GM19193 (cell line): ENCODE data around the gene SLC35A3.

Source experiments
- POLR2A ChIP-seq: IDR thresholded peaks from 4 replicates; pipeline ENCODE4 v1.6.1; 2011; ENCODE audit not compliant: insufficient read depth, insufficient read length; ENCODE audit errors: extremely low read depth

SLC35A3 gene

DNA sequence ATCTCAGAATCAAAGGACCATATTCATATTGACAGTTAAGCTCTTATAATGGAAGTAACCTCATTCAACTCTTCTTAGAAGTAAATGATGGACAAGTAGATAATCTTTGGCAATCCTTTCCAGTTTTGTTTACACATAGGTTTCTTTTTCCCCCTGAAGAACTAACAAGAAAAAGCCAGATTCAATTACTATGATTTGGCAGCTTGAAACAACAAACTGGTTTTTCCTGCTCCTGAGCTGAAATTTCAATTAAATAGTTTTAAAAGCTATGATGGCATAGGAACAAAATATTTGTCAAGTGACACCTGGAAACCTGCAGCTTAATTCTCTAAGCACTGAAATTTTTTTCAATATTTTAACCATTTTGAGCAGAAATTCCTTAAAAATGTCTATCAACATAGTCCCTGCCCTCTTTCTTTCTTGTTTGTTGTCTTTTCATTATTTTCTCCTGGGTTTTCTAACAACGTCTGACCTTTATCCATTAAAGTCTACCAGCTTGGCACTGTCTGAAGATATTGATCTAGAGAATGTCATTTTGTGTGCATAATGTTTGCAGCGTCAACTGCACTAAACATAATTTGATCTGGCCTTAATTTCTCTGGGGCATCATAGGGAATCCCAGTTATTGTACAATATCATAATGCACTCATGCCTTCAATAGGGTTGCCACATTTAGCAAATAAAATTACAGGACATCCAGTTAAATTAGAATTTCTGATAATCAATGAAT is 4.0 kb upstream of the SLC35A3 start:
- no peak for TF ChIP-seq POLR2A

DNA sequence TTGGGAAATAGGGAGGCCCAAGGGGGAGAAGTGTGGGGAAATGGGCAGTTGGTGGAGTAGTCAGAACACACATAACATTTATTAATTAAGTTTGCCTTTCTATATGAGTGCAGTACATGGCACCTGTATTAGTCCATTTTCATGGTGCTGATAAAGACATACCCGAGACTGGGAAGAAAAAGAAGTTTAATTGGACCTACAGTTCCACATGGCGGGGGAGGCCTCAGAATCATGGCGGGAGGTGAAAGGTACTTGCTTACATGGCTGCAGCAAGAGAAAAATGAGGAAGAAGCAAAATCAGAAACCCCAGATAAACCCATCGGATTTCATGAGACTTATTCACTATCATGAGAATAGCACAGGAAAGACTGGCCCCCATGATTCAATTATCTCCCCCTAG is 1.6 kb upstream of the SLC35A3 start:
- no peak for TF ChIP-seq POLR2A

DNA sequence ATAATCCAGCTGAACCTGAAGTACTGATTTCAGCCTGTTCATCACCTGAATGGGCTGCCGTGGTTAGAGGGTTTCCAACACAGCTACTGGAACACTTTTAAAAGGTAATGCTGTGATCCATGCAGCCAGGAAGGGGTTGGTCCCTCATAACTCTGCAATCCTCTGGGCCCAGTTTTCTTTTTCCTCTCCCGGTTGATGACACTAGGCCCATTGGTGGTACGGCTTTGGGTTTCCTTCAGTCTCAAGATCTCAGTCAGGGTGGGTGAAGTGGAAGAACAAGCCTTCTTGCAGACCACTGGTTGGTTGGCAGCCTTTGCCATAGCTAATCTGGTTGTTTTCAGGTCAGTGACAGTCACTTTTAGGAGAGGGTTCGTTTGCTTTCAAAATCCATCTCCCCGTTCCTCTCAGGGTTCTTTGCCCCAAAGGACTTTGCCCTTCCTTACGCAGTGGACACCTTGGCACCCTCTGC is 502 bp upstream of the SLC35A3 start:
- no peak for TF ChIP-seq POLR2A

DNA sequence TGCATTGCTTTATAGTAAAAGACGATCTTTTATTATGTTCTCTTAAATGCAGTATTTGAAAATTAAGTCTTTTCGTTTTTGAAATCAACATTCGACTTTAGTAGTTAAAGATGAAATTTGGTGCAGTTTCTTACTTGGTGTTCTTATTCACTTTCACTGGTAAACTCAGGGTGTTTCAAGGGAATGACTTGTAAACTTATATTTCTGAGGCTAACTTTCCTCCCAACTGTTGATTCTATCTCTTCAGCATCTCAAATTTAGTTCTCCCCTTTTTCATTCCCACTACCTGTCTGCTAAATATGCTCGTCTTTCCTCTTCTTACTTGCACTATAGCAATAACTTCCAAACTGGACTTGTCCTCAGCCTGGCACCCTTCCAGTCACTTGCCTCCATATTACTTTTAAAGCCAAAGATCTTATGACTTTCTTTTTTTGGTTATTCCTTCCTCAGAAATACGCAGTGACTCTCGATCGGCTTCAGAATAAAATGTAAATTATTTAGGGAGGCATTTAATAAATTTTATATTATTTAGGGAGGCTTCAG is 988 bp downstream of the SLC35A3 start:
- TF ChIP-seq POLR2A: no peak

DNA sequence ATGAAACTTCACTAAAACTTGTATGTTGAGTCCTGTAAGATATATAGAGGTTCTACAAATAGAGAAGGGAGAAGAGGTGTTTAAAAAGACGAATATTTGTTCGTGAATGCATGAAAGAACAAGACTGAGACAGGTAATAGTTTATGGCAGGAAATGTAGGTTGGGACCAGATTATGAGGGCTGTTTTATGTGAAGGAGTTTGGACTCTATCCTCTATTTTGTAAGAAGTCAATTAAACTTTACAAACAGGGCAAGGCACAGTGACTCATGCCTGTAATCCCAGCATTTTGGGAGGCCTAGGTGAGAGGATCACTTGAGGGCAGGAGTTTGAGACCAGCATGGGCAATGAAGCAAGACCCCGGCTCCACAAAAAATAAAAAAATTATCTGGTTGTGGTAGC is 5.7 kb downstream of the SLC35A3 start:
- no peak for TF ChIP-seq POLR2A

DNA sequence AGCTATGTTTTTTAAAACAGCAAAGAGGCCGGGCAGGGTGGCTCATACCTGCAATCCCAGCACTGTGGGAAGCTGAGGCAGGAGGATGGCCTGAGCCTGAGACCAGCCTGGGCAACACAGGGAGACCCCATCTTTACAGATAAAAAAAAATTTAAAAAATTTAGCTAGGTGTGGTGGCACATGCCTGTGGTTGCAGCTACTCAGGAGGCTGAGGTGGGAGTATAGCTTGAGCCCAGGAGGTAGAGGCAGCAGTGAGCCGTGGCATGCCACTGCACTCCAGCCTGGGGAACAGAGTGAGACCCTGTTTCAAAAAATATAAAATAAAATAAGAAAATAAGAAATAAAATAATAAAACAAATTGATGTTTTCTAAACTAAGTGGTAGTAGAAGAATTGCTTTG is 8.4 kb downstream of the SLC35A3 start:
- TF ChIP-seq POLR2A: no peak

DNA sequence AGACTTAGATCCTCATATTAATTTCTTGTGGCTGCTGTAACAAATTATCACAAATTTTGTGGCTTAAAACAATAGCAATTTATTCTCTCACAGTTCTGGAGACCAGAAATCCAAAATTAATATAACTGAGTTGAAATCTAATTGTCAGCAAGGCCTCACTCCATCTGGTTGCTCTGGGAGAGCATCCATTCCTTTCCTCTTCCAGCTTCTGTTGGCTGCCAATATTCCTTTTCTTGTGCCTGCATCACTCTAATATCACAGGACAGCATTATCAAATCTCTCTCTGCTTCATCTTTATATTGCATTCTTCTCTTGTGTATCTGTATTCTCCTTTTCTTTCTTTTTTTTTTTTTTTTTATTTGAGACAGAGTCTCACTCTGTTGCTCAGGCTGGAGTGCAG is 9.3 kb downstream of the SLC35A3 start:
- TF ChIP-seq POLR2A: no peak

DNA sequence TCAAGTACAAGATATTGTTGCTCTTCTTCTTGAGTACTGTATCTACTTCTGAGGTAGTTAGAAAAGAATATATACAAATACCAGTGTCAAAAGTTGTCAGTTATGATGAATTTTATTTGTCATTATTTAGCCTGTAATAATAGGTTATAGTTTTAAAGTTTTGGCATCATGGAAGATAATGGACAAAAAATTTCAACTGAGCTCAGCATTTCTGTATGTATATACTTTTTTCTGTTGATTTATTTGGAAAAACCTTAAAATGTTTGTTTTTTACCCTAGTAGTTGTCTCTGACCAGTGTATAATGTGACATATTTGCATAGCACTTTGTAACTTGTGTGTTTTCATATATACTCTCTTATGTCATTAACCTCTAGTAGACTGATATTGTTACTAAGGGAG is 11.1 kb downstream of the SLC35A3 start:
- no peak for TF ChIP-seq POLR2A

DNA sequence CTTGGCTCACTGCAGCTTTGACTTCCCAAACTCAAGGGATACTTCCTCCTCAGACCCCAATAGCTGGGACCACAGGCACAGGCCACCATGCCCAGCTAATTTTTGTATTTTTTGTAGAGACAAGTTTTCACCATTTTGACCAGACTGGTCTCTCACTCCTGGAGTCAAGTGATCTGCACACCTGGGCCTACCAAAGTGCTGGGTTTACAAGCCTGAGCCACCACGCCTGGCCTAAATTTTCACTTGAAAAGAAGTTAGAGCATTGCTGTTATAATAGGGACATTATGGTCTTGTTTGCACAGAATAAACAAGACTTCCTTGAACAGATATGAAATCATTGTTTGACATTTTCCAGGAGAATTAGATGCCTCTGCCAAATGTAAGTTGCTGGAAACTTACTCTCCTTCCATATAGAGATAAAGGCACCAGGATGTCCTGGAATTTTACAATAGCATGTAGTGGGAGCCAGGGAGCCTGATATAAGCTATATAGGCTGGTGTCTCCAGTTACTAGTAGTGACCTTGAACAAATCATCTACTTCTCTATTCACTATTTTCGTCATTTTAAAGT is 16.9 kb downstream of the SLC35A3 start:
- TF ChIP-seq POLR2A: no peak

DNA sequence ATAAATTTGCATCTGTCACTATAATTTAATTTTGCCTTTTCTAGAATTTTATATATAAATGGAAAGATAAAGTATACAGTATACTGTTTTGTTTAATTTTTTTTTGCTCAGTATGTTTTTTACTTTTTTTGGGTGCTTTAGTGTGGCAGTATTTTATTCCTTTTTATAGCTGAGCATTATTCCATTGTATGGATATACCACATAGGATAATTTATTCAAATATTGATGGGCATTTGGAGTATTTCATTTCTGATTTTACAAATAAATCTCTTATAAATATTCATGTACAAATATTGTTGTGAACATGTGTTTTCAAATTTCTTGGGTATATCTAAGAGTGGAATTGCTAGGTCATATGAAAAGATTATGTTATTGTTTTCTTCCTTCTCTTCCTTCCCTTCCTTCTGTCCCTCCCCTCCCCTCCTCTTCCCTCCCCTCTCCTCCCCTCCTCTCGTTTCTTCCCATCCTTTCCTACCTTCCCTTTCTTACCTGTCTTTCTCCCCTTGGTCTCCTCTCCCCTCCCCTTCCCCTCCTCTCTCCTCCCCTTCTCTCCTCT is 18.5 kb downstream of the SLC35A3 start:
- TF ChIP-seq POLR2A: no peak

DNA sequence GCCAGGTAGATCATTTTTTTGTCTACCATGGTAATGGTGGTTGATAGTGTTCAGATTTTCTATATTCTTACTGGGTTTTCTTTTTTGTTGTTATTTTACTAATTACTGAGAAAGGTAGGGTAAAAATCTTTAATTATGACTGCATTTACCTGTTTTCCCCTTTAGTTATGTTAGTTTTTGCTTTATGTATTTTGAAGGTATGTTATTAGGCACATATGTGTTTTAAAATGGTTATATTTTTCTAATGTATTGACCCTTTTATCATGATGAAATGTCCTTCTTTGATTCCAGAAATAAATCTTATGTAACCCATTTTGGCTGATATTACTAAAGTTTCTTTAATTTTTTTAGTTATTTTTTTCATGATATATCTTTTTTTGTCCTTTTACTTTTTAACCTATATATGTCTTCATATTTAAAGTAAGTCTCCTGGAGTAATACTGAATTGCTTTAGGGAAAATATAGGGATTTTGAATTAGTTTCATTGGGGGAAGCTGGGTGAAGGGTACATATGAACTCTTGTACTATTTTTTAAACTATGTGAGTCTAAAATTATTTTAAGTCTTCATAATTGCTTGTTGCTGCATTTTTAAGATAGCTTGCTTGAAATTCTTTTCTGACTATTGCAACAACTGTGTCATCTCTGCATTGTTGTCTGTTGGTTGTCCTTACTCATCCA is 22.4 kb downstream of the SLC35A3 start:
- TF ChIP-seq POLR2A: no peak

DNA sequence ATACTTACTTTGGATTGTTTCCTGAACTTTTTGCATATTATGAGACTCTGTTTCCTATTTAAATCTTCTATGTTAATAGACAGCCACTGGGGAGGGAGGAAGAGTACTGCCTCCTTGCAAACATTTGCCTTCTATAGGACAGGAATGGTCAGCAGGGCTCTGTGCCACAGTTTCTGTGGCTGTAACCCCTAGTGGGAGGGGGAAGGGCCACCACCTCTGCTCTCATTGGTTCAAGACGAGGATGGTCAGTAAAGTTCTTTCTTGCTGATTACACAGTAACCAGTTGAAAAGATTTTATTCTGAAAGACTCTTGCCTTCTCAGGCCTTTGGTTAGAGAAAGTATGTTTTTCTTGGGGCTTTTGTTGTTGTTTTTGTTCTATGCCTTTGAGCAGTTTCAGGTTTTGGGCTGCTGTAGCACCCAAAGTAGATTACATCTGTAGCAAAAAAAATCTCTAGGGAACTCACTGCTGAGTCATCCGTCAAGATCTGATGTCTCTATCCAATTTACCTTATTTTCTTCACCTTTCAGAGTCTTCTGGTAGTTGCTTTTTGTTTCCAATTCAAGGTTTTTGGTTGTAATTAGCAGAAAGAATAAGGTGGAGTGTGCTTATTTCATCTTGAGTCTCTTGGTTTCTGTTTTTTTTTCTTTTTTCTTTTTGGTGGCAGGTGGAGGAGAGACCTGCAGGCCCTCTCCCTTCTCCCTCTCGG is 23.1 kb downstream of the SLC35A3 start:
- TF ChIP-seq POLR2A: no peak

DNA sequence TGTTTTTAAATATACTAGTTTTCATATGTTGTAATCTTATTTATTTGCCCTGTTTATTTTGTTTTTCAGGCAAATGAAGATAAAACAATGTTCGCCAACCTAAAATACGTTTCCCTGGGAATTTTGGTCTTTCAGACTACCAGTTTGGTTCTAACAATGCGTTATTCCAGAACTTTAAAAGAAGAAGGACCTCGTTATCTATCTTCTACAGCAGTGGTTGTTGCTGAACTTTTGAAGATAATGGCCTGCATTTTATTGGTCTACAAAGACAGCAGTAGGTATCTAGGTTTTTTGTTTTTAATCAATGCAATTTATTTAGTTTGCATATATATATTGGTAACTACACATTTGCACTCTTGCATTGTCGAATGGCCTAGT is 23.7 kb downstream of the SLC35A3 start:
- TF ChIP-seq POLR2A: no peak

DNA sequence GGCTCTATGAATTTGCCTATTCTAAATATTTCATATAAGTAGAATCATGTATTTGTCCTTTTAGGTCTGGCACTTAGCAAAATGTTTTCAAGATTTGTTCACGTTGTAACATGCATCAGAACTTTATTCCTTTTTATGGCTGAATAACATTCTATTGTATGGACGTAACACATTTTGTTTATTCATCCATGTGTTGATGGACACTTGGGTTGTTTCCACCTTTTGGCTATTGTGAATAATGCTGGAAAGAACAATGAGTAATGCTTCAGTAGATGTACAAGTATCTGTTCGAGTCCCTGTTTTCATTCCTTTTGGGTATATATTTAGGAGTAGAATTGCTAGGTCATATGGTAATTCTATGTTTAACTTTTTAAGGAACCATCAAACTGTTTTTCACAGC is 24.7 kb downstream of the SLC35A3 start:
- no peak for TF ChIP-seq POLR2A

DNA sequence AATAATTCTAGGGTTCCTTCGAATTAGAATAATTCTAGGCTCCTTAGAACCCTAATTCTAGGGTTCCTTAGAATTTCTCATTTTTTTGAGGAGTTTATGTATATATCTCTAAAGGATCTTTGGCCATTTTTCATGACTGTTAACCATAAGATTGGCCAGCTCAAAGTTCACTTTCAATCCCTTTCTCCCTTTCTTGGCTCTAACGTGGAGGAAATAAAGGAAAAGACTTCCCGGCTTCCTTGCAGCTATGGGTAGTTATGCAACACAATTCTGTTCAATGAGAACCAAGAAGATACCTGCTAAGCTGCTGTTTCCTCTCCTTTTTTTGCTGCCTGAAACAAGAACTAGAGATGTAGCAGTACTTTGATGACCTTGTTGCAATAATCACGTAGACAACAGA is 27.2 kb downstream of the SLC35A3 start:
- TF ChIP-seq POLR2A: no peak

DNA sequence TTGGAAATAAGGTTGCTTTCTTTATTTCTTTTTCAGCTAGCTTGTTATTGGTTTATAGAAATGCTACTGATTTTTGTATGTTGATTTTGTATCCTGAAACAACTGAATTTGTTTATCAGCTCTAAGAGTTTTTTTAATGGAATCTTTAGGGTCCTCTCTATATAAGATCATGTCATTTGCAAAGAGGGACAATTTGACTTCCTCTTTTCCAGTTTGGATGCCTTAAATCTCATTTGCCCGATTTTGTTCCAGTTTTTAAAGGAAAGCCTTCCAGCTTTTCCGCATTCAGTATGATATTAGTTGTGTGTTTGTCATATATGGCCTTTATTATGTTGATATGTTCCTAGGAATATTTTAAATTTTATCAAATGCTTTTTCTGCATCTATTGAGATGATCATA is 31.7 kb downstream of the SLC35A3 start:
- no peak for TF ChIP-seq POLR2A

DNA sequence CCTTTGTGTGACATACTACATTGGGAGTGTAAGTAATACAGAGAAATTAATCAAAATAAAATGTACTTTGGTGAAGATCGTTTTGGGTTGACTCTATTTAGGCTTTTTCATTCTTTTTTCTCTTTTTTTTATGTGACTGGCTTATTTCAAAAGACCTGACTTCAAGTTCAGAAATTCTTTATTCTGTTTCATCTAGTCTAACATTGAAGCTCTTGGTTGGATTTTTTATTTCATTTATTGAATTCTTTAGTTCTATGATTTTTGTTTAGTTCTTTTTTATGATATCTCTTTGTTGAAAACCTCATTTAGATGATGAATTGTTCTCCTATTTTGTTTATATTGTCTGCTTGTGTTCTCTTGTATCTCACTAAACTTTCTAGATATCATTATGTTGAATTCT is 35.6 kb downstream of the SLC35A3 start:
- TF ChIP-seq POLR2A: no peak
